HG03457 (cell line): ENCODE results near the gene PRSS27.
"Not testable (repeated sequence)": the region's sequence is repeated elsewhere in the genome, so short reads cannot be mapped to it uniquely, and the experiment has no call there.

Source experiments
- ATAC-seq: cut with Tn5 transposase; IDR thresholded peaks from one replicate; pipeline ENCODE4 v1.9.1; 2021; ENCODE audit warnings: moderate number of reproducible peaks; ENCODE audit not compliant: unreplicated experiment

Gene PRSS27

GRCh38 chr16:2678206-2678965, 41.6 kb downstream of the PRSS27 start:
- not testable (repeated sequence) for ATAC-seq

- ATAC-seq, result not testable (repeated sequence)
These were observed 43.1 kb downstream of the PRSS27 start for GRCh38 chr16:2676937-2677336.

GRCh38 chr16:2675714-2676113, 44.3 kb downstream of the PRSS27 start:
- ATAC-seq, result no peak

GRCh38 chr16:2675021-2675420, 45.0 kb downstream of the PRSS27 start:
- ATAC-seq, result no peak

GRCh38 chr16:2673066-2673999, 46.7 kb downstream of the PRSS27 start:
- ATAC-seq, result peak; percentile 67

GRCh38 chr16:2671741-2672140, 48.3 kb downstream of the PRSS27 start:
- no peak for ATAC-seq

GRCh38 chr16:2671193-2671592, 48.8 kb downstream of the PRSS27 start:
- not testable (repeated sequence) for ATAC-seq

GRCh38 chr16:2670017-2670416, 50.0 kb downstream of the PRSS27 start:
- ATAC-seq, result not testable (repeated sequence)

GRCh38 chr16:2669587-2669986, 50.4 kb downstream of the PRSS27 start:
- not testable (repeated sequence) for ATAC-seq

GRCh38 chr16:2666671-2667070, 53.4 kb downstream of the PRSS27 start:
- not testable (repeated sequence) for ATAC-seq

- no peak for ATAC-seq
These were observed 55.4 kb downstream of the PRSS27 start for GRCh38 chr16:2664574-2664982.

- no peak for ATAC-seq
These were observed 56.2 kb downstream of the PRSS27 start for GRCh38 chr16:2663553-2664546.
